Measurements from ENCODE around the gene HSPB6.

- TF ChIP-seq, protein P1, sequence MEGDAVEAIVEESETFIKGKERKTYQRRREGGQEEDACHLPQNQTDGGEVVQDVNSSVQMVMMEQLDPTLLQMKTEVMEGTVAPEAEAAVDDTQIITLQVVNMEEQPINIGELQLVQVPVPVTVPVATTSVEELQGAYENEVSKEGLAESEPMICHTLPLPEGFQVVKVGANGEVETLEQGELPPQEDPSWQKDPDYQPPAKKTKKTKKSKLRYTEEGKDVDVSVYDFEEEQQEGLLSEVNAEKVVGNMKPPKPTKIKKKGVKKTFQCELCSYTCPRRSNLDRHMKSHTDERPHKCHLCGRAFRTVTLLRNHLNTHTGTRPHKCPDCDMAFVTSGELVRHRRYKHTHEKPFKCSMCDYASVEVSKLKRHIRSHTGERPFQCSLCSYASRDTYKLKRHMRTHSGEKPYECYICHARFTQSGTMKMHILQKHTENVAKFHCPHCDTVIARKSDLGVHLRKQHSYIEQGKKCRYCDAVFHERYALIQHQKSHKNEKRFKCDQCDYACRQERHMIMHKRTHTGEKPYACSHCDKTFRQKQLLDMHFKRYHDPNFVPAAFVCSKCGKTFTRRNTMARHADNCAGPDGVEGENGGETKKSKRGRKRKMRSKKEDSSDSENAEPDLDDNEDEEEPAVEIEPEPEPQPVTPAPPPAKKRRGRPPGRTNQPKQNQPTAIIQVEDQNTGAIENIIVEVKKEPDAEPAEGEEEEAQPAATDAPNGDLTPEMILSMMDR (IDR thresholded peaks at IDR 0.05; ENCODE audit: insufficient read depth, low read depth, low read length) = no peak
- no peak for TF ChIP-seq EZH2 (IDR thresholded peaks at IDR 0.05; ENCODE audit: insufficient read depth, low read length)
Observed at GRCh38 chr19:35764432-35765315, 7.8 kb upstream of the HSPB6 start.

All from astrocyte (in vitro differentiated cells and primary cell).